HG03039 (cell line): ENCODE measurements around the gene APBA1.

Source experiments
- ATAC-seq: cut with Tn5 transposase; IDR thresholded peaks from one replicate; pipeline ENCODE4 v1.9.1; 2021; ENCODE audit warnings: mild to moderate bottlenecking, moderate library complexity; ENCODE audit not compliant: unreplicated experiment

The APBA1 gene

GRCh38 chr9:69486498-69486897 lies 185.7 kb downstream of the APBA1 start:
- no peak for ATAC-seq

- no peak for ATAC-seq
Measured at GRCh38 chr9:69485466-69485865, 186.7 kb downstream of the APBA1 start.

GRCh38 chr9:69483886-69484422 lies 188.2 kb downstream of the APBA1 start:
- no peak for ATAC-seq

GRCh38 chr9:69476797-69477196 lies 195.4 kb downstream of the APBA1 start:
- no peak for ATAC-seq

GRCh38 chr9:69476016-69476415 lies 196.2 kb downstream of the APBA1 start:
- no peak for ATAC-seq

GRCh38 chr9:69474821-69475220 lies 197.3 kb downstream of the APBA1 start:
- no peak for ATAC-seq

GRCh38 chr9:69472101-69472620 lies 200.0 kb downstream of the APBA1 start:
- ATAC-seq, result no peak

GRCh38 chr9:69471433-69471832 lies 200.7 kb downstream of the APBA1 start:
- ATAC-seq, result no peak

- ATAC-seq, result no peak
Measured at GRCh38 chr9:69470186-69470977, 201.8 kb downstream of the APBA1 start.

GRCh38 chr9:69469136-69469535 lies 203.0 kb downstream of the APBA1 start:
- ATAC-seq, result no peak

GRCh38 chr9:69468380-69468779 lies 203.8 kb downstream of the APBA1 start:
- no peak for ATAC-seq

- ATAC-seq, result no peak
Measured at GRCh38 chr9:69466151-69466550, 206.0 kb downstream of the APBA1 start.

- ATAC-seq, result no peak
Measured at GRCh38 chr9:69465473-69465872, 206.7 kb downstream of the APBA1 start.

GRCh38 chr9:69463497-69464068 lies 208.6 kb downstream of the APBA1 start:
- no peak for ATAC-seq

GRCh38 chr9:69462394-69462793 lies 209.8 kb downstream of the APBA1 start:
- ATAC-seq, result no peak

- no peak for ATAC-seq
Measured at GRCh38 chr9:69461103-69461887, 210.9 kb downstream of the APBA1 start.

GRCh38 chr9:69460012-69460411 lies 212.2 kb downstream of the APBA1 start:
- no peak for ATAC-seq

- no peak for ATAC-seq
Measured at GRCh38 chr9:69458176-69458575, 214.0 kb downstream of the APBA1 start.

- no peak for ATAC-seq
Measured at GRCh38 chr9:69456201-69456600, 216.0 kb downstream of the APBA1 start.

- ATAC-seq, result no peak
Measured at GRCh38 chr9:69455311-69455710, 216.9 kb downstream of the APBA1 start.

- no peak for ATAC-seq
Measured at GRCh38 chr9:69454321-69454720, 217.8 kb downstream of the APBA1 start.
